Uterus (tissue), 4 donors: ENCODE data around the gene HEMK1. TPM values are rescaled to one million over a fixed set of nuclear protein-coding genes. Genes with fewer than 3 reads are reported as not detected.

Experiments used
- DNase-seq, 2 donors: peaks; one replicate each; pipeline ENCODE4 v3.0.0-alpha.2; 2019 to 2020
- H3K27ac ChIP-seq, 2 donors: fragments of 200-600 bp; sonication (generic); 1 replicate in 1 of 2; 2 replicates in 1 of 2; pipeline ENCODE4 v1.5.1; 2016 to 2018
- H3K27me3 ChIP-seq, 2 donors: fragments of 200-600 bp; sonication (generic); one replicate each; pipeline ENCODE4 v1.5.1; 2018 to 2019; ENCODE audit warnings: control low read depth in 1 of 2
- H3K36me3 ChIP-seq, 2 donors: fragments of 200-600 bp; sonication (generic); one replicate each; pipeline ENCODE4 v1.5.1; 2019; ENCODE audit warnings: control low read depth in 1 of 2
- H3K4me1 ChIP-seq, 2 donors: fragments of 200-600 bp; sonication (generic); one replicate each; pipeline ENCODE4 v1.5.1; 2018 to 2019; ENCODE audit warnings: control low read depth in 1 of 2
- H3K4me3 ChIP-seq, 2 donors: fragments of 200-600 bp; sonication (generic); 1 replicate in 1 of 2; 2 replicates in 1 of 2; pipeline ENCODE4 v1.5.1; 2018 to 2019; ENCODE audit warnings: mild to moderate bottlenecking in 1 of 2
- H3K9me3 ChIP-seq, 2 donors: fragments of 200-600 bp; sonication (generic); one replicate each; pipeline ENCODE4 v1.5.1; 2019; ENCODE audit warnings: control low read depth in 1 of 2
- CTCF ChIP-seq, 4 experiments: fragments of 200-600 bp in 2 of 4; fragments of 450-650 bp in 2 of 4; sonication (generic) in 2 of 4; IDR thresholded peaks; one replicate each; pipeline ENCODE4 v1.5.1; 2016 to 2019; ENCODE audit warnings: antibody characterized with exemption in 4 of 4, mild to moderate bottlenecking in 2 of 4, moderate library complexity in 1 of 4
- POLR2A ChIP-seq, 2 donors: fragments of 450-650 bp; IDR thresholded peaks; one replicate each; pipeline ENCODE4 v1.6.1; 2016; ENCODE audit warnings: antibody characterized with exemption in 2 of 2, mild to moderate bottlenecking in 1 of 2, moderate library complexity in 1 of 2
- intact Hi-C: fragments of 100-400 bp; cut with DNase I; formaldehyde crosslinking; loops from one replicate; pipeline ENCODE4 v1.15.1; 2023; ENCODE audit warnings: low total_unique reads
- total RNA-seq, 4 donors: library from RNA; depleted of rRNA in 3 of 4; stranded (reverse); fragments of >200 nt in 3 of 4; gene quantifications; one replicate each; pipeline versions ENCODE4 v1.1.0 to v1.2.4, GENCODE V29; 2014 to 2023
- donor health status: DM: yes; HTN: yes; CAD: no.

The HEMK1 gene
- total RNA-seq, 4 donors from 2014 or later = 0.77 to 26.5 (median 11.4) TPM

- no peak for DNase-seq
- peak overlapping the region; percentile 75 to 81 for H3K27ac ChIP-seq
Measured at GRCh38 chr3:50617911-50618481, 48.7 kb downstream of the HEMK1 start.

GRCh38 chr3:50620420-50620819 is 51.1 kb downstream of the HEMK1 start:
- H3K4me1 ChIP-seq = peaks cover 0 to 14% of the 10 kb centered on the region in 2 donors
- intact Hi-C loops = no loop called here
- TF ChIP-seq CTCF (IDR thresholded peaks at IDR 0.05) (no peak), POLR2A (IDR thresholded peaks at IDR 0.05) (no peak)
- no peak for DNase-seq
- no peaks in the 10 kb centered on the region for H3K36me3 ChIP-seq
- no peak overlapping the region for H3K27ac ChIP-seq
- H3K4me3 ChIP-seq = no peak overlapping the region
- no peaks in the 10 kb centered on the region for H3K9me3 ChIP-seq
- no peaks in the 10 kb centered on the region for H3K27me3 ChIP-seq

More at GRCh38 chr3:50617911-50618481, 48.7 kb downstream of the HEMK1 start:
- H3K36me3 ChIP-seq = no peaks in the 10 kb centered on the region
- H3K4me3 ChIP-seq = peak overlapping the region; percentile 62 to 83
- no peaks in the 10 kb centered on the region for H3K9me3 ChIP-seq
- intact Hi-C loops = no loop called here
- no peaks in the 10 kb centered on the region for H3K27me3 ChIP-seq
- TF ChIP-seq POLR2A (IDR thresholded peaks at IDR 0.05) = no peak
- no peak for TF ChIP-seq CTCF (IDR thresholded peaks at IDR 0.05)
- H3K4me1 ChIP-seq = peaks cover 0 to 10% of the 10 kb centered on the region in 2 donors

- no peaks in the 10 kb centered on the region for H3K27me3 ChIP-seq
- H3K27ac ChIP-seq = no peak overlapping the region
- H3K36me3 ChIP-seq = no peaks in the 10 kb centered on the region
- no peaks in the 10 kb centered on the region for H3K9me3 ChIP-seq
- TF ChIP-seq POLR2A (IDR thresholded peaks at IDR 0.05) (no peak), CTCF (IDR thresholded peaks at IDR 0.05) (no peak)
- no peak overlapping the region for H3K4me3 ChIP-seq
- DNase-seq = no peak
- H3K4me1 ChIP-seq = peaks cover 0 to 14% of the 10 kb centered on the region in 2 donors
- intact Hi-C loops = no loop called here
Measured at GRCh38 chr3:50620820-50621219, 51.5 kb downstream of the HEMK1 start.

- no peak for DNase-seq
Measured at GRCh38 chr3:50622881-50623280, 53.6 kb downstream of the HEMK1 start.

More at GRCh38 chr3:50622881-50623280, 53.6 kb downstream of the HEMK1 start:
- Histone ChIP-seq H3K27ac (no peak overlapping the region), H3K4me1 (peaks cover 0 to 14% of the 10 kb centered on the region in 2 donors), H3K36me3 (no peaks in the 10 kb centered on the region), H3K9me3 (no peaks in the 10 kb centered on the region), H3K4me3 (no peak overlapping the region), H3K27me3 (no peaks in the 10 kb centered on the region)
- TF ChIP-seq CTCF (IDR thresholded peaks at IDR 0.05) = no peak
- TF ChIP-seq POLR2A (IDR thresholded peaks at IDR 0.05) = no peak
- intact Hi-C loops = no loop called here
